Neural progenitor cell (in vitro differentiated cells): ENCODE results near the gene KPNB1. TPM values are rescaled to one million over a fixed set of nuclear protein-coding genes. Genes with fewer than 3 reads are reported as not detected.

ENCODE experiments used
- DNase-seq: peaks from one replicate; pipeline ENCODE4 v3.0.0-alpha.2; 2016; ENCODE audit warnings: low spot score
- H2AFZ ChIP-seq: fragments of 200-600 bp; sonication (generic); replicated peaks from 2 replicates; pipeline ENCODE4 v1.6.1; 2016; ENCODE audit warnings: antibody characterized with exemption
- H3F3A ChIP-seq: fragments of 200-600 bp; sonication (generic); 2 replicates; pipeline ENCODE4 v1.6.1; 2016; ENCODE audit warnings: antibody characterized with exemption, low read depth
- H3K27ac ChIP-seq: fragments of 200-600 bp; sonication (generic); 2 replicates; pipeline ENCODE4 v1.5.1; 2016; ENCODE audit warnings: mild to moderate bottlenecking
- H3K27me3 ChIP-seq: fragments of 200-600 bp; sonication (generic); 2 replicates; pipeline ENCODE4 v1.6.1; 2016; ENCODE audit warnings: mild to moderate bottlenecking, moderate library complexity
- H3K36me3 ChIP-seq: fragments of 200-600 bp; sonication (generic); 2 replicates; pipeline ENCODE4 v1.5.1; 2016
- H3K4me1 ChIP-seq: fragments of 200-600 bp; sonication (generic); 2 replicates; pipeline ENCODE4 v1.6.1; 2016; ENCODE audit warnings: mixed run types
- H3K4me2 ChIP-seq: fragments of 200-600 bp; sonication (generic); 2 replicates; pipeline ENCODE4 v1.6.1; 2016
- H3K4me3 ChIP-seq: fragments of 200-600 bp; sonication (generic); 2 replicates; pipeline ENCODE4 v1.5.1; 2016
- H3K79me2 ChIP-seq: fragments of 200-600 bp; sonication (generic); 2 replicates; pipeline ENCODE4 v1.6.1; 2016; ENCODE audit warnings: low read depth
- H3K9ac ChIP-seq: fragments of 200-600 bp; sonication (generic); 2 replicates; pipeline ENCODE4 v1.6.1; 2016
- H3K9me3 ChIP-seq: fragments of 200-600 bp; sonication (generic); 2 replicates; pipeline ENCODE4 v1.5.1; 2016; ENCODE audit warnings: low read depth
- H4K20me1 ChIP-seq: fragments of 200-600 bp; sonication (generic); 2 replicates; pipeline ENCODE4 v1.6.1; 2016; ENCODE audit warnings: low read depth
- H3K27ac Mint-ChIP-seq: 3 replicates; pipeline ENCODE4 v1.8.0; 2021; ENCODE audit warnings: mixed read lengths
- H3K27me3 Mint-ChIP-seq: 2 replicates; pipeline ENCODE4 v1.8.0; 2022; ENCODE audit warnings: low read depth, mild to moderate bottlenecking, inconsistent platforms, moderate library complexity, mixed read lengths; ENCODE audit not compliant: insufficient read depth
- H3K36me3 Mint-ChIP-seq: 3 replicates; pipeline ENCODE4 v1.8.0; 2021; ENCODE audit warnings: mixed read lengths
- H3K4me1 Mint-ChIP-seq: 3 replicates; pipeline ENCODE4 v1.8.0; 2021; ENCODE audit warnings: mixed read lengths
- H3K4me3 Mint-ChIP-seq: 3 replicates; pipeline ENCODE4 v1.8.0; 2021; ENCODE audit warnings: mild to moderate bottlenecking, moderate library complexity, mixed read lengths
- H3K9me3 Mint-ChIP-seq: 3 replicates; pipeline ENCODE4 v1.8.0; 2020; ENCODE audit warnings: mixed read lengths
- CTCF ChIP-seq: fragments of 200-600 bp; sonication (generic); IDR thresholded peaks from 2 replicates; pipeline ENCODE4 v1.5.1; 2017; ENCODE audit warnings: antibody characterized with exemption, mild to moderate bottlenecking
- EZH2 ChIP-seq: fragments of 200-600 bp; sonication (generic); IDR thresholded peaks from 2 replicates; pipeline ENCODE4 v1.6.1; 2017; ENCODE audit warnings: antibody characterized with exemption, mild to moderate bottlenecking, moderate library complexity
- EZH2phosphoT487 ChIP-seq: fragments of 200-600 bp; sonication (generic); IDR thresholded peaks from 2 replicates; pipeline ENCODE4 v1.6.1; 2017; ENCODE audit warnings: antibody characterized with exemption
- total RNA-seq: library from RNA; depleted of rRNA; stranded (reverse); fragments of >200 nt; gene quantifications from 2 replicates; pipeline ENCODE4 v1.2.3, GENCODE V29; 2015; ENCODE audit warnings: low replicate concordance

KPNB1 gene
- total RNA-seq, 1 donor from 2014 or later = 543 TPM

GRCh38 chr17:47605011-47605410 is 44.7 kb upstream of the KPNB1 start:
- Histone ChIP-seq H3F3A (peaks cover 12% of the 10 kb centered on the region), H3K9ac (no peak overlapping the region), H3K79me2 (no peaks in the 10 kb centered on the region), H3K27ac (no peak overlapping the region), H3K4me1 (no peaks in the 10 kb centered on the region), H4K20me1 (no peaks in the 10 kb centered on the region), H3K4me3 (no peak overlapping the region), H3K9me3 (no peaks in the 10 kb centered on the region), H3K27me3 (no peaks in the 10 kb centered on the region), H3K4me2 (no peak overlapping the region), H3K36me3 (peaks cover 22% of the 10 kb centered on the region), H2AFZ (no peak overlapping the region)
- Mint-ChIP-seq H3K4me3 (no peak overlapping the region), H3K4me1 (peaks cover 7% of the 10 kb centered on the region), H3K27me3 (no peaks in the 10 kb centered on the region), H3K9me3 (no peaks in the 10 kb centered on the region), H3K36me3 (peaks cover 31% of the 10 kb centered on the region), H3K27ac (no peak overlapping the region)
- no peak for DNase-seq
- TF ChIP-seq CTCF (no peak), EZH2 (no peak), EZH2phosphoT487 (no peak)

GRCh38 chr17:47607481-47607880 is 42.2 kb upstream of the KPNB1 start:
- no peaks in the 10 kb centered on the region for H3K4me1 ChIP-seq
- H3K27ac Mint-ChIP-seq = no peak overlapping the region
- no peak overlapping the region for H3K4me3 Mint-ChIP-seq
- H3K27me3 ChIP-seq = no peaks in the 10 kb centered on the region
- no peaks in the 10 kb centered on the region for H4K20me1 ChIP-seq
- H3K9ac ChIP-seq = no peak overlapping the region
- peaks cover 7% of the 10 kb centered on the region for H3K4me1 Mint-ChIP-seq
- no peaks in the 10 kb centered on the region for H3K9me3 Mint-ChIP-seq
- TF ChIP-seq EZH2phosphoT487 (no peak), EZH2 (no peak), CTCF (no peak)
- H3K27ac ChIP-seq = no peak overlapping the region
- H2AFZ ChIP-seq = no peak overlapping the region
- no peaks in the 10 kb centered on the region for H3K9me3 ChIP-seq
- no peaks in the 10 kb centered on the region for H3K27me3 Mint-ChIP-seq
- peaks cover 14% of the 10 kb centered on the region for H3K36me3 ChIP-seq
- no peak overlapping the region for H3K4me3 ChIP-seq
- no peaks in the 10 kb centered on the region for H3K79me2 ChIP-seq
- H3K4me2 ChIP-seq = no peak overlapping the region
- DNase-seq = no peak
- peaks cover 24% of the 10 kb centered on the region for H3K36me3 Mint-ChIP-seq
- H3F3A ChIP-seq = peaks cover 12% of the 10 kb centered on the region

- H3K4me3 Mint-ChIP-seq = no peak overlapping the region
- Histone ChIP-seq H3K9me3 (no peaks in the 10 kb centered on the region), H3K4me1 (no peaks in the 10 kb centered on the region), H3K36me3 (peaks cover 3% of the 10 kb centered on the region), H4K20me1 (peaks cover 7% of the 10 kb centered on the region), H3K9ac (no peak overlapping the region), H3K79me2 (no peaks in the 10 kb centered on the region), H3K4me3 (no peak overlapping the region), H3K27ac (no peak overlapping the region), H3K27me3 (no peaks in the 10 kb centered on the region), H2AFZ (no peak overlapping the region), H3K4me2 (no peak overlapping the region), H3F3A (peaks cover 13% of the 10 kb centered on the region)
- TF ChIP-seq CTCF (no peak), EZH2phosphoT487 (no peak), EZH2 (no peak)
- no peak for DNase-seq
- no peaks in the 10 kb centered on the region for H3K27me3 Mint-ChIP-seq
- peaks cover 17% of the 10 kb centered on the region for H3K36me3 Mint-ChIP-seq
- no peak overlapping the region for H3K27ac Mint-ChIP-seq
- H3K4me1 Mint-ChIP-seq = no peaks in the 10 kb centered on the region
- H3K9me3 Mint-ChIP-seq = no peaks in the 10 kb centered on the region
These were observed 38.1 kb upstream of the KPNB1 start for GRCh38 chr17:47611372-47612350.
